ENCODE data around the gene GUK1. TPM values are rescaled to one million over a fixed set of nuclear protein-coding genes. Genes with fewer than 3 reads are reported as not detected.

GUK1 gene
- total RNA-seq, 5 donors from 2014 or later (not counting 1 experiment from before 2014, with no cell fraction given) = 201 to 318 (median 223) TPM

DNA sequence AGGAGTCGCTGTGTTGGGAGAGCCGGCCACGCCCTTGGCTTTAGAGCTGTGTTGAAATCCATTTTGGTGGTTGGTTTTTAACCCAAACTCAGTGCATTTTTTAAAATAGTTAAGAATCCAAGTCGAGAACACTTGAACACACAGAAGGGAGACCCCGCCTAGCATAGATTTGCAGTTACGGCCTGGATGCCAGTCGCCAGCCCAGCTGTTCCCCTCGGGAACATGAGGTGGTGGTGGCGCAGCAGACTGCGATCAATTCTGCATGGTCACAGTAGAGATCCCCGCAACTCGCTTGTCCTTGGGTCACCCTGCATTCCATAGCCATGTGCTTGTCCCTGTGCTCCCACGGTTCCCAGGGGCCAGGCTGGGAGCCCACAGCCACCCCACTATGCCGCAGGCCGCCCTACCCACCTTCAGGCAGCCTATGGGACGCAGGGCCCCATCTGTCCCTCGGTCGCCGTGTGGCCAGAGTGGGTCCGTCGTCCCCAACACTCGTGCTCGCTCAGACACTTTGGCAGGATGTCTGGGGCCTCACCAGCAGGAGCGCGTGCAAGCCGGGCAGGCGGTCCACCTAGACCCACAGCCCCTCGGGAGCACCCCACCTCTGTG is 41.7 kb upstream of the GUK1 start:
- no peaks in the 10 kb centered on the region for H3K27me3 ChIP-seq (replicated peaks in 1 of 2; ENCODE audit: control insufficient read depth in 2 of 2, extremely low read depth in 1 of 2, insufficient read depth in 2 of 2, low read length in 1 of 2)
- ChIA-PET POLR2A (interaction anchor here in 1 of 2 donors (1.5 kb wide), 1 partner anchor 15 kb away, joined by 5 read pairs; no protein-coding TSS in a partner anchor), CTCF (no interaction called here)
- peaks cover 2 to 9% (median 6%) of the 10 kb centered on the region in 3 donors for H3K9me3 Mint-ChIP-seq
- no peak overlapping the region for H3K4me3 ChIP-seq (ENCODE audit: control insufficient read depth in 1 of 2, extremely low read depth in 1 of 2, low read length in 1 of 2)
- H3K27ac ChIP-seq (ENCODE audit: low read length) = no peak overlapping the region
- peaks cover 2 to 38% of the 10 kb centered on the region in 2 experiments for H3K4me1 ChIP-seq (ENCODE audit: control insufficient read depth in 1 of 2, extremely low read depth in 1 of 2, insufficient read depth in 2 of 2, low read length in 2 of 2)
- no peak overlapping the region for H3K4me3 Mint-ChIP-seq
- WGBS (ENCODE audit: insufficient coverage) = 97% methylated on average over 18 of the region's 28 CpGs
- H3K36me3 ChIP-seq (ENCODE audit: control insufficient read depth in 2 of 2, extremely low read depth in 1 of 2, insufficient read depth in 1 of 2, low read length in 1 of 2) = peaks cover 8 to 58% of the 10 kb centered on the region in 2 donors
- H3K4me1 Mint-ChIP-seq = peaks cover 33 to 39% (median 37%) of the 10 kb centered on the region in 3 donors
- peaks cover 41% of the 10 kb centered on the region for H3K36me3 Mint-ChIP-seq
- no peak for DNase-seq
- no peak for ATAC-seq (replicated peaks in 1 of 4)
- H3K9me3 ChIP-seq = no peaks in the 10 kb centered on the region
- no peaks in the 10 kb centered on the region for H3K27me3 Mint-ChIP-seq
- H3K27ac Mint-ChIP-seq = no peak overlapping the region

DNA sequence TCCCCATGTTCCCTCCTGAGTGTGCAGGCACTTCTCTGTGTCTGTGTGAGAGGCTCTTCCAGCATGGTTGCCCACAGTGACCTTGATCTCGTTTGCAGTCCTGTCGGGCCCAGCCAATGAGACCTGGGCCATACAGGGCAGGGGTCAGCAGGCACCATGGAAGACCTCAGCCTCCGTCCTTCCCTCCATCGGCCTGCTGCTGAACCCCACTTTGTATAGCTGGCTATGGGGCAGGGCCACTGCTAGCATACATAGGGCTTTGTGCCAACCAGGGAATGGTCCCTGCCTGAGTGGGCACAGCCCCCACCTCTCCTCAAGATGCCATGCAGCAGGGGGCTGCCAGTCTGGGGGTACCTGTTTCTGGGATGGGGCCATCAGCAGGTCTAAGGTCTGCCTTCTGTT is 40.7 kb upstream of the GUK1 start:
- no peak overlapping the region for H3K27ac Mint-ChIP-seq
- WGBS (ENCODE audit: insufficient coverage) = 88% methylated on average over 4 of the region's 4 CpGs
- ATAC-seq (replicated peaks in 1 of 4) (no peak), DNase-seq (peak in 1 of 35 experiments; percentile 6)
- H3K36me3 ChIP-seq (ENCODE audit: control insufficient read depth in 2 of 2, extremely low read depth in 1 of 2, insufficient read depth in 1 of 2, low read length in 1 of 2) = peaks cover 8 to 52% of the 10 kb centered on the region in 2 donors
- H3K36me3 Mint-ChIP-seq = peaks cover 38% of the 10 kb centered on the region
- no peaks in the 10 kb centered on the region for H3K9me3 ChIP-seq
- H3K4me1 ChIP-seq (ENCODE audit: control insufficient read depth in 1 of 2, extremely low read depth in 1 of 2, insufficient read depth in 2 of 2, low read length in 2 of 2) = peaks cover 2 to 47% of the 10 kb centered on the region in 2 experiments
- H3K9me3 Mint-ChIP-seq = peaks cover 0 to 7% (median 6%) of the 10 kb centered on the region in 3 donors
- H3K27ac ChIP-seq (ENCODE audit: low read length) = no peak overlapping the region
- no peak overlapping the region for H3K4me3 ChIP-seq (ENCODE audit: control insufficient read depth in 1 of 2, extremely low read depth in 1 of 2, low read length in 1 of 2)
- no peak overlapping the region for H3K4me3 Mint-ChIP-seq
- peaks cover 34 to 40% (median 40%) of the 10 kb centered on the region in 3 donors for H3K4me1 Mint-ChIP-seq
- ChIA-PET POLR2A (interaction anchor here in 1 of 2 donors (1.5 kb wide), 1 partner anchor 16 kb away, joined by 5 read pairs; no protein-coding TSS in a partner anchor), CTCF (interaction anchor here in 1 of 2 donors (0.7 kb wide), 1 partner anchor 12 kb away, joined by 3 read pairs; no protein-coding TSS in a partner anchor)
- H3K27me3 Mint-ChIP-seq = no peaks in the 10 kb centered on the region
- no peaks in the 10 kb centered on the region for H3K27me3 ChIP-seq (replicated peaks in 1 of 2; ENCODE audit: control insufficient read depth in 2 of 2, extremely low read depth in 1 of 2, insufficient read depth in 2 of 2, low read length in 1 of 2)

DNA sequence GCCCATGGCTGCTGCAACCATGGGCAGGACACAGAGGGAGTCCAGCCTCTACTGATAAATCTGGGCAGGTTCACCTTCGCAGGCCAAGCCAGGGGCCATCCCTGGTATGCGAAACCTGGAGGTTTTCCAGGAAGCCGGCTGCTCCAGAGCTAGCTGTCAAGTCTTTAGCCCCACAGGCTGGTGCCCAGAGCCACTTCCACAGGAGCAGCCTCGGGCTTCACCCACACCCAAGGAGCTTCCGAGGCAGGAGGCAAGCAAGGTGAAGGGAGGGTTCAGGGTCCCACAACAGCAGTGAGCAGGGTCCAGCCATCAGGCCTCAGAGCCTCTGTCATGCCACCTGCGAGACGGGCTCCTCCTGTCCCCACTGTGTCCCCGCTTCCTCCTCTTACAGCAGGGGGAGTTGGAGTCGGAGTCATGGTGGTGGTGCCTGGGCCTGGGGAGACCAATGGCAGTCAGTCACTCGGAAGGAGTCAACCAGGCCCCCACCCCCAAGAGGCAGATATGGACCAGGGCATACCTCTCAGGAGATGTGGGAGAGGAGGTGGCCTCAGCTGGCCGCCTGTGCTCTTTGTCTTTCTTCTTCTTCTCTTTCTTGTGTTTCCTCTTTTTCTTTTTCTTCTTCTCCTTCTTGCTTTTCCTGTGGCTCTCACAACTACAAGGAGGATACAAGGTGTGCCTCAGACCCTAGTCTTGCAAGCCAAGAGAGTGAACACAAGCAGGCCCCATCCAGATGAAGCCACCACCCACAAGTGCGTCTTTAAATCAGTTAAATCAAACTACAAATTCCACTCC is 39.1 kb upstream of the GUK1 start:
- DNase-seq (peak in 1 of 35 experiments; percentile 4), ATAC-seq (replicated peaks in 1 of 4) (no peak)
- Histone ChIP-seq H3K4me3 (ENCODE audit: control insufficient read depth in 1 of 2, extremely low read depth in 1 of 2, low read length in 1 of 2) (no peak overlapping the region), H3K27me3 (replicated peaks in 1 of 2; ENCODE audit: control insufficient read depth in 2 of 2, extremely low read depth in 1 of 2, insufficient read depth in 2 of 2, low read length in 1 of 2) (no peaks in the 10 kb centered on the region), H3K9me3 (no peaks in the 10 kb centered on the region), H3K27ac (ENCODE audit: low read length) (peak overlapping the region; percentile 85), H3K4me1 (ENCODE audit: control insufficient read depth in 1 of 2, extremely low read depth in 1 of 2, insufficient read depth in 2 of 2, low read length in 2 of 2) (peaks cover 2 to 46% of the 10 kb centered on the region in 2 experiments), H3K36me3 (ENCODE audit: control insufficient read depth in 2 of 2, extremely low read depth in 1 of 2, insufficient read depth in 1 of 2, low read length in 1 of 2) (peaks cover 8 to 52% of the 10 kb centered on the region in 2 donors)
- H3K27me3 Mint-ChIP-seq = no peaks in the 10 kb centered on the region
- 76% methylated on average over 4 of the region's 12 CpGs for WGBS (ENCODE audit: insufficient coverage)
- H3K4me1 Mint-ChIP-seq = peaks cover 27 to 33% (median 30%) of the 10 kb centered on the region in 3 donors
- CTCF ChIA-PET = no interaction called here
- H3K9me3 Mint-ChIP-seq = no peaks in the 10 kb centered on the region
- peak overlapping the region; percentile 84 to 90 for H3K27ac Mint-ChIP-seq
- POLR2A ChIA-PET = no interaction called here
- H3K36me3 Mint-ChIP-seq = peaks cover 21% of the 10 kb centered on the region
- H3K4me3 Mint-ChIP-seq = peak overlapping the region; percentile 75 to 95 (median 76)

DNA sequence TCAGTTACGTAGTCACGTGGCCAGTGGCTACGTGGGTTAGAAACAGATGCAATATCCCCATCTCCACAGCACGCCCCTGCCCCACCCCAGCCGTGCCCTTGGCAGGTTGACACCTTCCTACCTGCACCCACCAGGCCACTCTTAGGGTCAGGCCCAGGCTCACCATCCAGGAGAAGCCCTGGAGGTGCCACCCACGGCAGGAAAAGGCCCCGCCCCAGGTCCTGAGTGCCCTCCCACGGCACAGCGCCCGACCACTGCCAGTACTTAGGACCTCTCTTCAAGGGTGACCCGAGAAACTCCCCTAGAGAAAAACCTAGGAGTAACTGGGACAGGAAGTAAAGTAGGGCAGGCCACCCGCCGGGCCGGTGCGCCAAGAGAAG is 38.5 kb upstream of the GUK1 start:
- no peaks in the 10 kb centered on the region for H3K27me3 ChIP-seq (replicated peaks in 1 of 2; ENCODE audit: control insufficient read depth in 2 of 2, extremely low read depth in 1 of 2, insufficient read depth in 2 of 2, low read length in 1 of 2)
- Mint-ChIP-seq H3K27ac (peak overlapping the region; percentile 84 to 90), H3K4me1 (peaks cover 26 to 35% (median 30%) of the 10 kb centered on the region in 3 donors), H3K27me3 (no peaks in the 10 kb centered on the region), H3K9me3 (no peaks in the 10 kb centered on the region), H3K36me3 (peaks cover 24% of the 10 kb centered on the region), H3K4me3 (peak overlapping the region; percentile 75 to 95 (median 76))
- peak overlapping the region in 1 of 2 donors; percentile 92 for H3K4me3 ChIP-seq (ENCODE audit: control insufficient read depth in 1 of 2, extremely low read depth in 1 of 2, low read length in 1 of 2)
- peak in 2 of 35 experiments; percentile 35 to 38 for DNase-seq
- peaks cover 8 to 56% of the 10 kb centered on the region in 2 donors for H3K36me3 ChIP-seq (ENCODE audit: control insufficient read depth in 2 of 2, extremely low read depth in 1 of 2, insufficient read depth in 1 of 2, low read length in 1 of 2)
- POLR2A ChIA-PET = no interaction called here
- H3K4me1 ChIP-seq (ENCODE audit: control insufficient read depth in 1 of 2, extremely low read depth in 1 of 2, insufficient read depth in 2 of 2, low read length in 2 of 2) = peaks cover 2 to 40% of the 10 kb centered on the region in 2 experiments
- peak overlapping the region; percentile 85 for H3K27ac ChIP-seq (ENCODE audit: low read length)
- 21% methylated on average over 8 of the region's 15 CpGs for WGBS (ENCODE audit: insufficient coverage)
- no peaks in the 10 kb centered on the region for H3K9me3 ChIP-seq
- ATAC-seq (replicated peaks in 1 of 4) = no peak
- CTCF ChIA-PET = interaction anchor here in 1 of 2 donors (0.8 kb wide), 1 partner anchor 102 kb away, joined by 3 read pairs; no protein-coding TSS in a partner anchor

DNA sequence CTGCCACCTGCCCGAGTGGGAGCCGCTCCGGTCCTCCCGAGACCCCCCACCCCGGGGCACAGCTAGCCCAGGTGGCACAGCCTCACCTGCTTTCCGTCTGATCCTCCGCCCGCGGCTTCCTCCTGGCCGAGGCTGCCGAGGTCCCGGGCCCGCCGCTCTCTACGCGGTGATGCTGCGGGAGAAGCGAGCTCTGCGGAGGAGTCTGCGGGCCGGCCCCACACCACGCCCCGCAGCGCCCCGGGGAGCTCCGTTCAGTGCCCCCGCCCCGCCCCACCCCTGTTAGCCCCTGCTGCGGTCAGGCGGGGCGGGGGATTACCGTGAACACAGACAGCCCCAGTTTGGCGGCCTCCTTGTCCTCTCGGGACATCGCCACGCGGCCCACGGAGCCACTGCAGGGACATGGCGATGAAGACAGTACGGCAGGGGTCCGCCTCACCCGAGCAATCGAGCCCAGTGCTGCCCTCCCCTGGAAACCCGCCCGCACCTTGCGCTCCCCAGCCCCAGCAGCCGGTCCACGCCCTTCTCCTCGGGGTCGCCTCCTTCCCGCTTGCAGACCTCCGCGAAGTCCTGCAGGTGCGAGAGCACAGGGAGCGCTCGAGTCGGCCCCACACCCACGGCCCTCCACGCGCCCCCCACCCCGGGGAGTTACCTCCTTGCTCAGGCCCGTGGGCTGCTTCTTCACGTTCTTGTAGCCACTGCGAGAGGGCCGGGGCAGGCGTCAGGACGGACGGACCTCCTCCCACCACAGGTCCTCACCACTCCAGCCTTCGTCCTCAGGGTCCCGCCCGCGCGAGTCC is 37.9 kb upstream of the GUK1 start:
- Histone ChIP-seq H3K36me3 (ENCODE audit: control insufficient read depth in 2 of 2, extremely low read depth in 1 of 2, insufficient read depth in 1 of 2, low read length in 1 of 2) (peaks cover 8 to 56% of the 10 kb centered on the region in 2 donors), H3K4me1 (ENCODE audit: control insufficient read depth in 1 of 2, extremely low read depth in 1 of 2, insufficient read depth in 2 of 2, low read length in 2 of 2) (peaks cover 2 to 38% of the 10 kb centered on the region in 2 experiments), H3K27ac (ENCODE audit: low read length) (peak overlapping the region; percentile 85), H3K27me3 (replicated peaks in 1 of 2; ENCODE audit: control insufficient read depth in 2 of 2, extremely low read depth in 1 of 2, insufficient read depth in 2 of 2, low read length in 1 of 2) (no peaks in the 10 kb centered on the region), H3K9me3 (no peaks in the 10 kb centered on the region), H3K4me3 (ENCODE audit: control insufficient read depth in 1 of 2, extremely low read depth in 1 of 2, low read length in 1 of 2) (peak overlapping the region; percentile 70 to 92)
- peak in 34 of 35 experiments; percentile 23 to 76 (median 54) for DNase-seq
- ChIA-PET CTCF (interaction anchor here in 1 of 2 donors (0.8 kb wide), 1 partner anchor 103 kb away, joined by 3 read pairs; no protein-coding TSS in a partner anchor), POLR2A (interaction anchor here in 1 of 2 donors (0.5 kb wide), 1 partner anchor 48 kb away, joined by 3 read pairs; no protein-coding TSS in a partner anchor)
- Mint-ChIP-seq H3K4me3 (peak overlapping the region; percentile 75 to 95 (median 76)), H3K36me3 (peaks cover 28% of the 10 kb centered on the region), H3K27me3 (no peaks in the 10 kb centered on the region), H3K9me3 (no peaks in the 10 kb centered on the region), H3K4me1 (peaks cover 28 to 38% (median 30%) of the 10 kb centered on the region in 3 donors), H3K27ac (peak overlapping the region; percentile 61 to 80)
- ATAC-seq (replicated peaks in 1 of 4) = peak; percentile 46 to 54 (median 50)
- 3% methylated on average over 73 of the region's 73 CpGs for WGBS (ENCODE audit: insufficient coverage)

Measured in T-cell (primary cell).